HG03196 (cell line): ENCODE measurements around the gene ZNF200.
"Not testable (repeated sequence)": the region's sequence is repeated elsewhere in the genome, so short reads cannot be mapped to it uniquely, and the experiment has no call there.

Experiments used
- ATAC-seq: cut with Tn5 transposase; IDR thresholded peaks from one replicate; pipeline ENCODE4 v1.9.1; 2021; ENCODE audit not compliant: unreplicated experiment

ZNF200 gene

GRCh38 chr16:3254309-3254708 is 19.4 kb upstream of the ZNF200 start:
- ATAC-seq = no peak

- no peak for ATAC-seq
Observed at GRCh38 chr16:3252967-3253366, 18.0 kb upstream of the ZNF200 start.

- no peak for ATAC-seq
Observed at GRCh38 chr16:3249451-3249850, 14.5 kb upstream of the ZNF200 start.

GRCh38 chr16:3249020-3249419 is 14.1 kb upstream of the ZNF200 start:
- no peak for ATAC-seq

- ATAC-seq = no peak
Observed at GRCh38 chr16:3248596-3248995, 13.6 kb upstream of the ZNF200 start.

GRCh38 chr16:3246876-3247275 is 11.9 kb upstream of the ZNF200 start:
- ATAC-seq = no peak

GRCh38 chr16:3246002-3246401 is 11.0 kb upstream of the ZNF200 start:
- ATAC-seq = no peak

- ATAC-seq = no peak
Observed at GRCh38 chr16:3243882-3244281, 8.9 kb upstream of the ZNF200 start.

GRCh38 chr16:3242709-3243108 is 7.8 kb upstream of the ZNF200 start:
- ATAC-seq = no peak

GRCh38 chr16:3241761-3242160 is 6.8 kb upstream of the ZNF200 start:
- ATAC-seq = no peak

- ATAC-seq = no peak
Observed at GRCh38 chr16:3235856-3236669, 1.1 kb upstream of the ZNF200 start.

- ATAC-seq = no peak
Observed at GRCh38 chr16:3234543-3234856, 458 bp downstream of the ZNF200 start.

- ATAC-seq = no peak
Observed at GRCh38 chr16:3223913-3224515, 10.9 kb downstream of the ZNF200 start.

GRCh38 chr16:3220839-3221238 is 14.1 kb downstream of the ZNF200 start:
- ATAC-seq = no peak

- ATAC-seq = no peak
Observed at GRCh38 chr16:3216263-3216640, 18.7 kb downstream of the ZNF200 start.

GRCh38 chr16:3215601-3216262 is 19.2 kb downstream of the ZNF200 start:
- ATAC-seq = no peak

- ATAC-seq = no peak
Observed at GRCh38 chr16:3214904-3215600, 19.9 kb downstream of the ZNF200 start.

GRCh38 chr16:3212567-3212966 is 22.4 kb downstream of the ZNF200 start:
- ATAC-seq = no peak

- no peak for ATAC-seq
Observed at GRCh38 chr16:3212006-3212405, 23.0 kb downstream of the ZNF200 start.

GRCh38 chr16:3207086-3207953 is 27.6 kb downstream of the ZNF200 start:
- no peak for ATAC-seq

GRCh38 chr16:3205939-3206338 is 29.0 kb downstream of the ZNF200 start:
- ATAC-seq = not testable (repeated sequence)
